GM18498 (cell line): Measurements from ENCODE around the gene VIPR1.
A peak's percentile ranks its signal among the peaks of the same experiment; 100 is the strongest.

Experiments used
- ATAC-seq: cut with Tn5 transposase; IDR thresholded peaks from one replicate; pipeline ENCODE4 v1.9.1; 2021; ENCODE audit warnings: mild to moderate bottlenecking, moderate library complexity; ENCODE audit not compliant: unreplicated experiment

VIPR1 gene

DNA sequence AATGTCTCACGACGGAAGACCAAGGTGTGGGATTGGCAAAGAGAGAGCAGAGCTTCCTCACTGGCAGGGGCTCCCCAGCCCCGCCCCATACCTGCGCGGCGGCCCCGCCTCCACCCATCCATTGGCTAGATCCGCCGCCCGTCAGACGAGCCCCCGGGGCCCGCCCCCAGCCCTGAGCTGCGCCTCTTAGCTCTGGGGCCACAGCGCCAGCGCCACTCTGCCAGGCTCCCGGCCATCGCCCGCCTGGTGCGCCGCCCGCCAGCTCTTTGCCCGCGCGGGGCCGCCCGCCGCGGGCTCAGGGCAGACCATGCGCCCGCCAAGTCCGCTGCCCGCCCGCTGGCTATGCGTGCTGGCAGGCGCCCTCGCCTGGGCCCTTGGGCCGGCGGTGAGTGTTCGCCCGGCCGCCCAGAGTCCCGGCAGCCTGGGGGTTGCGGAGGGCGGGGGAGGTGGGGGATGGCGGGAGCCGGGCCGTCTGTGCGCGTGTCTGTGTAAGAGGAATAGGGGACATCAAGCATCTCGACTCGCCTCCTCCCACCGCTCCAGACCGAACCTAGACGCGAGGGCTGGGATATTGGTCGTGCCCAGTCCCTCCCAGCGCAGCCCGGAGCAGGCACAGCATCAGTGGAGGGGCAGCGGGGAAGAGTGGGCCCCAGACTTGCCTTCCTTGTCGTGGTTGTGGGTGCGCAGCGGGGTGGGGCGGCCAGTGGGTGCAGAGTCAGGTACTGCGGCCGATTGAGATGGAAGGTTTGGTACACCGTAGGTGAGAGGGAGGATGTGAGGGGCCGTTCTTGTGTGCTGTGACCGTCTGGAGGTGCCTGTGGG, at the start of gene VIPR1:
Gene VIPR1, plus strand, starts transcription at position 215 of the 822 bp plus-strand sequence. Its CDS starts 93 bp downstream, at position 308.
- ATAC-seq: peak; percentile 98

- ATAC-seq: no peak
These were observed 46.2 kb upstream of the VIPR1 start for GRCh38 chr3:42456211-42456610.

DNA sequence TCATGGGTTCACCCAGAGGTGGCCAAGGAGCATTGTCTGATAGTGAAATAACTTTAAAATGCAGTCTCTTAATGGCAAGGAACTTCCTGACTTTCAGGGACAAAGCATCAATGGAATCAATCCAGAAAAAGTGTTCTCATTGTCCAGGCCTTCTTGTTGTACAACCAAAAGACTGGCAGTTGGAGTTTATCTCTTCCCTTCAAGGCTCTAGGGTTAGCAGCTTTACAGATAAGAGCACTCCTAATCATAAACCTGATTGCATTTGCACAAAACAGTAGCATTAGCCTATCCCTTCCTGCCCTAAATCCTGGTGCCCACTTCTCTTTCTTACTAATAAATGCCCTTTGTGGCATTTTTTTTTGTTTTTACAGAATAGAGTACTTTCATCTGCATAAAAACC, 43.3 kb upstream of the VIPR1 start:
- ATAC-seq: no peak

- no peak for ATAC-seq
These were observed 40.7 kb upstream of the VIPR1 start for GRCh38 chr3:42461762-42462161.

GRCh38 chr3:42463093-42463492, 39.4 kb upstream of the VIPR1 start:
- ATAC-seq: no peak

- no peak for ATAC-seq
These were observed 34.3 kb upstream of the VIPR1 start for GRCh38 chr3:42468111-42468510.

DNA sequence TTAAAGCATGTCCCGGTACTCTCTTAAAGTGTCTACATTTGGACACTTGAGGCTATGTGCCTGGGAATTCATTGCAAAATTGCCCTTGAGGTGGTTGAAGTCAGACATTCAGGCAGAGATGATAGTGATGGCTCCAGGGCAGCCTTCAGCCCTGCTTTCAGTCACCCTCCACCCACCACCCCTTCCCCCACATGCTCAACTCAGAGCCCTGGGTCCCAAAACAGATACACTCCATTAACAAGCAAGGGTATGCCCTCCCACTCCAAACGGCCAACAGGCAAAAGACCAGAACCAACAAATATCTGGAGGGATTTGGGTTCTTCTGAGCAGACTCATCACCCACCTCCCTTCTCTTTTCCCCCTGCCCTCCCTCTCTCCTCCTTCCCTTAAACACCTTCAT, 29.9 kb upstream of the VIPR1 start:
- ATAC-seq: no peak

DNA sequence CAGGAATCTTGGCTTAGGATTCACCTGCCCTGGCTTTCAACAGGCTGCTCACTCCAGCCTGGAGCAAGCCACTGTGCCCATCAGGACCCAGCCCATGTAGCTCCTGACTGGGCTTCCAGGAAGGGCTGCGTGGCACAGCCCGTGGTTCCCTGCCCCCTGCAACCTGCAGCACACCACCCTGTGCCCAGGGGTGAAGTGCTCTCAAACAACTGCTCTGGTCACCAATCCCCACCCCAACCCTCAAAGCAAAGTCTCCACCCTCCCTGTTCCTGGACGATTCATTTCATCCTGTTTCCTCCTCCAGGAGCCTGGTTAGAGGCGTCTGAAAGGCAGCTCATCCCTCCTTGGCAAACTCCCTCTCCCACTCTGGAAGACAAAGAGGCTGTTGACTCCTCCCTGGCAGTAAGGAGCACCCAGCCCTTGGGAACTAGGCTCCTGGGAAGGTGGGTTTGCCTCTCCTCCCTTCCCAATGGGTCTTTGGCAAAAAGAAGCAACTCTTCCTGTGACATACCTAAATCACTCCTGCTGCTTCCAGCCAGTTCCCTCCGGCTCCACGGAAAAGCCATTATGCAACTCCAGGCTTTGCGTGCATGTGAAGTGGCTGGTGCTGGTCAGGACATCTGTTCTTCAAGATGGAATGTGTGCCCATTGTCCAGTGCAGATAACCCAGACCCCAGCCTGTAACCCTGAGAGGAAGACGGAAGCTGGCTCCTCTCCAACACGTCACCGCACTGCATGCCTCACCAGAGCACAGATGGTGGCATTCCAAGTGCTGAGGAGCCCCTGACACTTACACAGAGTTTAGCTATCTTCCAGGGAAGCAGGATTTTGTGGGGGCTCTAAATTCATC, 29.1 kb upstream of the VIPR1 start:
- ATAC-seq: no peak

DNA sequence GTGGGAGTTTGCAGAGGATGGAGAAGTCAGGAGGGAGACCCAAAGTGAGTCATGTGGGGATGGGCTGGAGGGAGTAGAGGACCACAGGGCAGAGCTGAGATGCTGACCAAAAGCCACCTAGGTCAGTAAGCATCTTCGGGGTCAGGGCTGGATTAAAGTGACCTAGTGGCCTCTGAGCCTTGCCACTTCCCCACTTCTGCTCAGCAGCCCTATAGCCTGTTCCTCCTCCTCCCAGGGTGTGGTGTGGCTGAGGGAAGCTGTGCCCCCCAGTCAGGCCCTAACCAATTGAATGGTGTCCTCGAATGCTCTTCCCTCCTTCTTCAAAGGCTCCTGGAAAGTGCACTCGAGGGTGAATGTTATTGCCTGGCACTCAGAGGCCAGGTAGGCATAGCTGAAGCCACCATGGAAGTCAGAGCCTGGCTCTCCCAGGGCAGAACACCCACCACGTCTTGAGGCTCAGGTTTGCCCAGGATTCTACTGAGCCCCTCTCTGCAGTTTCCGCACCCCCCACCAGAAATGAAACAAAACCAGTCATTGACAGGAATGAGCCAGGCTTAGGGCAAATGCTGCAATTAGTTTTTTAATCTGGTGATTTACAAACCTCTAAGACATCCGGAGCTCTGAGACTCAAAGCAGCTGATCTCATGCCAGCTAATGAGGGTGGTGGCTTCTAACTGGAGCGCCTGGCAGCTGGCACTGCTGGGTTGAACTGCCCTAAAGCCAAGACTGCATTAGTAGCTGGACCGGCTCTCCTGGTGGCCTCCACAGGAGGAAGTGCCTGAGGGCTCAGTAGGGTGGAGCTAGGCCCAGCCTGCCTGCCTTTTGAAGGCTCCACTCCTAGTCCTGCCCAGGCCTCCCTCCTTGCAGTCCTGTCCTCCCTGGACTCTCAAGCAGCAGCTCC, 26.0 kb upstream of the VIPR1 start:
- no peak for ATAC-seq

DNA sequence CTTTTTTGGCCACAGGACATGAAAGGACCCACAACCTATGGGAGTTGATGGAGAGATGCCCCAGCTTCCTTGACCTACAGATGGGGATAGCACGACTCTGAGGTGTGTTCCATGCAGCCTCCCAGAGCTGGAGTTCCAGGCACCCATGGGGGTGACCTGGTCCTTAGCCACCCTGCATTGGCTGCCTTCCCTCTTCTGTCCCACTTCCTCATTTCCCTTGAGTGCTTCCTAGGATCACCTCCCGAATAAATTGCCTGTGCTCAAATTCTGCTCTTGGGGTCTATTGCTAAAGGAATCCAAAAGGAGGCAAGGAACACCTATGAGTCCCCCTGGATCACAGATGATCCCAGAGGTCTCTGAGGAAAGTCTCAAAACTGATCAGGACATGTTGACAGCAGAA, 24.7 kb upstream of the VIPR1 start:
- no peak for ATAC-seq

DNA sequence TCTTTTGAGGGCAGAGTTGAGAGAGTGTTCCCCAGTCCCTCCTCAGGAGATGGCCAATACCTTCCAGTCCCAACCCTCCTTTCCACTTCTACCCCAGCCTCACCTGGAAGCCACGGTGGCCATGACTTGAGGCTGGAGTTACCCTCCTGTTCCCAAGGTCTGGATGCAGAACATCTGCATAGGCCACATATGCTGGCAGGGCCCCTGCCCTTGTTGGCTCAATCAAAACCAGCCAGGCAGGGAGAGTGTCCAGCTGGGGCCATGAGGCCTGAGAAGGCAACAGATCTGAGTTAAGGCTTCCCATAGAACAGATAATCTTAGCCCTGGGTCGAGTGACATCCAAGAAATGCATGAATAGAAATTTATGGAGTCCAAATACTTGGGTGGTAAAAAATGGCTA, 23.6 kb upstream of the VIPR1 start:
- no peak for ATAC-seq

GRCh38 chr3:42486814-42487565, 15.5 kb upstream of the VIPR1 start:
- ATAC-seq: no peak

- no peak for ATAC-seq
These were observed 13.8 kb upstream of the VIPR1 start for GRCh38 chr3:42488687-42489086.

GRCh38 chr3:42489116-42489936, 13.1 kb upstream of the VIPR1 start:
- ATAC-seq: no peak

- ATAC-seq: peak; percentile 23
These were observed 12.6 kb upstream of the VIPR1 start for GRCh38 chr3:42489937-42490227.

GRCh38 chr3:42490243-42490642, 12.2 kb upstream of the VIPR1 start:
- ATAC-seq: peak; percentile 98

DNA sequence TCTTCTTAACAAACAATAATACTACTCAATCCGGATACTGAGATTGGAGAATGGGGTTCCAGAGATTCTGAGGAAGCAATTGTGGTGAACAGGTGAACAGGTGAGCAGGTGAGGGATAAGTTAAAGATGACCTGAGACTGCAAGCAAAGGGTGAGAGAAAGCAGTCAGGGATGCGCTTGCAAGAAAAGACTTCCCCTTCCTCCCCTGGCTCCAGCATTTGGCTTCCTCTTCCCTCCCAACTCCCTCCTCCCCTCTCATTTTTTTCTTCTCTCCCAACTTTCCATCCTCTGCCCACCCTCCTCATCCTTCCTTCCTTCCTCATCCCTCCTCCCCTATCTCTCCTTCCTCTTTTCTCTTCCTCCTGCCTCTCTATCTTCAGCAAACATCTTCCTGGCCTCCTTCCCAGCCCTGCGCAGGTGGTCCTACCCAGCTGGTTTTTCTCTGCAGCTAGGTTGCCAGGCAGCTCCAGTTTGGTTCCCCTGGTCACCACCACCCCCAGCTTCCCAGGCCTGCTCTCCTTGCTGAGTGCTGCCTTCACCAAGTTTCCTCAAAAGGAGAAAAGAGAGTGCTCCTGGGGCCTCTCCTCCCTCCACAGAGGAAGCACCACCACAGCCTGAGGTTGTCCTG, 10.4 kb upstream of the VIPR1 start:
- ATAC-seq: no peak

- ATAC-seq: no peak
These were observed 9.8 kb upstream of the VIPR1 start for GRCh38 chr3:42492508-42493080.
